Upper lobe of left lung (tissue), 4 donors: ENCODE data around the gene TOPBP1.

ENCODE experiments used
- EP300 ChIP-seq, 4 donors: sonication (generic); formaldehyde crosslinking; IDR thresholded peaks; one replicate each; pipeline ENCODE4 v1.5.1; 2017; ENCODE audit warnings: antibody characterized with exemption in 4 of 4, control low read depth in 2 of 4
- TF ChIP-seq, protein P1 (sequence below), 6 experiments: fragments of 450-650 bp in 4 of 6; fragments of 200-600 bp in 2 of 6; sonication (generic) in 2 of 6; IDR thresholded peaks; one replicate each; pipeline ENCODE4 v1.5.1; 2016 to 2019; ENCODE audit warnings: antibody characterized with exemption in 6 of 6

DNA sequence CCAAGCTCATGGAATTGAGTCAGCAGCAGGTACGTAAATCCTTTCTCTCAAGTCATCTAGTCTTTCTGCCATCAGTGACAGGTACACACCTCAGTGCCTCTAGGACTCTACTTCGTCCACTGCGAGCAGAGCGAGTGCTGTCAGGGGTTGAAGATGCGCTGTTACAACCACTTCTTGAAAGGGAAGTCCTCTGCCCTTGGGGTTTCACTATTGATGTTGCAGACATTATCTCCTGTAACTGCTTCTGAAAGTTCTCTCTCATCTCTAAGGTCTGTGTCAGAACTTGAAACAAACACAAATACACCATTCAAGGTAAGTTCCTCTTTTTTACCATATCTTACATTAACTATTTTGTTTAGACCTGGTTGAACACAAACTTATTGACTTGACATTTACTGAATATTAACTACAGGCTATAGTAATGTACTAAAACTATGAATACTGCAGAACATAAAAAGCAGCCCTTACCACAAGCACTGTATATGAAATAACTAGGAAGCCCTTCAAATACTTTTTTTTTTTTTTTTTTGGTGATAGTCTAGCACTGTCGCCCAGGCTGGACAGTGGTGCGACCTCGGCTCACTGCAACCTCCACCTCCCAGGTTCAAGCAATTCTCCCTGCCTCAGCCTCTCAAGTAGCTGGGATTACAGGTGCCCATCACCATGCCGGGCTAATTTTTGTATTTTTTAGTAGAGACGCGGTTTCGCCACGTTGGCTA is 41.5 kb downstream of the TOPBP1 start:
- TF ChIP-seq, protein P1, sequence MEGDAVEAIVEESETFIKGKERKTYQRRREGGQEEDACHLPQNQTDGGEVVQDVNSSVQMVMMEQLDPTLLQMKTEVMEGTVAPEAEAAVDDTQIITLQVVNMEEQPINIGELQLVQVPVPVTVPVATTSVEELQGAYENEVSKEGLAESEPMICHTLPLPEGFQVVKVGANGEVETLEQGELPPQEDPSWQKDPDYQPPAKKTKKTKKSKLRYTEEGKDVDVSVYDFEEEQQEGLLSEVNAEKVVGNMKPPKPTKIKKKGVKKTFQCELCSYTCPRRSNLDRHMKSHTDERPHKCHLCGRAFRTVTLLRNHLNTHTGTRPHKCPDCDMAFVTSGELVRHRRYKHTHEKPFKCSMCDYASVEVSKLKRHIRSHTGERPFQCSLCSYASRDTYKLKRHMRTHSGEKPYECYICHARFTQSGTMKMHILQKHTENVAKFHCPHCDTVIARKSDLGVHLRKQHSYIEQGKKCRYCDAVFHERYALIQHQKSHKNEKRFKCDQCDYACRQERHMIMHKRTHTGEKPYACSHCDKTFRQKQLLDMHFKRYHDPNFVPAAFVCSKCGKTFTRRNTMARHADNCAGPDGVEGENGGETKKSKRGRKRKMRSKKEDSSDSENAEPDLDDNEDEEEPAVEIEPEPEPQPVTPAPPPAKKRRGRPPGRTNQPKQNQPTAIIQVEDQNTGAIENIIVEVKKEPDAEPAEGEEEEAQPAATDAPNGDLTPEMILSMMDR (IDR thresholded peaks at IDR 0.05) = no peak
- no peak for TF ChIP-seq EP300 (IDR thresholded peaks at IDR 0.05)
